Measurements from ENCODE around the gene INSIG1. TPM values are rescaled to one million over a fixed set of nuclear protein-coding genes. Genes with fewer than 3 reads are reported as not detected.

The INSIG1 gene
- total and polyA plus RNA-seq, 2 of the 4 experiments (the other 2 are of a cell fraction) = 19.0 to 26.0 TPM

- no peak overlapping the region for H4K91ac ChIP-seq (ENCODE audit: insufficient read depth, low read depth, low read length)
- H3K79me1 ChIP-seq (ENCODE audit: low read depth in 1 of 2, low read length in 2 of 2) = no peaks in the 10 kb centered on the region
These were observed 41.8 kb downstream of the INSIG1 start for GRCh38 chr7:155339474-155339873.

More at GRCh38 chr7:155339474-155339873, 41.8 kb downstream of the INSIG1 start:
- BruUV-seq (replicated peaks) = no TSS peak
- Histone ChIP-seq H3K27ac (ENCODE audit: insufficient read depth, low read length) (no peak overlapping the region), H3K18ac (ENCODE audit: low read depth, low read length) (no peak overlapping the region), H3K4ac (ENCODE audit: low read depth, low read length) (no peak overlapping the region), H2BK20ac (ENCODE audit: low read depth, low read length) (no peak overlapping the region), H3K9me3 (ENCODE audit: control insufficient read depth, insufficient read depth, low read length) (no peaks in the 10 kb centered on the region), H3K9ac (ENCODE audit: low read depth, low read length) (no peak overlapping the region), H3K14ac (replicated peaks; ENCODE audit: low read depth, low read length) (no peak overlapping the region), H4K5ac (ENCODE audit: low read depth, low read length) (no peak overlapping the region), H3K36me3 (ENCODE audit: control insufficient read depth, insufficient read depth, low read length) (no peaks in the 10 kb centered on the region), H4K20me1 (ENCODE audit: insufficient read depth, low read length) (no peaks in the 10 kb centered on the region), H2BK15ac (ENCODE audit: low read depth, low read length) (no peak overlapping the region), H3K4me1 (ENCODE audit: control insufficient read depth, insufficient read depth, low read length) (no peaks in the 10 kb centered on the region), H2BK5ac (ENCODE audit: low read depth, low read length, poor library complexity, severe bottlenecking) (no peak overlapping the region), H3K4me2 (ENCODE audit: low read depth, low read length) (no peak overlapping the region), H2BK120ac (ENCODE audit: low read depth, low read length) (no peak overlapping the region), H3K27me3 (ENCODE audit: control insufficient read depth, insufficient read depth, low read length) (peaks cover 10% of the 10 kb centered on the region), H4K8ac (ENCODE audit: low read depth in 2 of 2, low read length in 2 of 2) (no peak overlapping the region), H2AK9ac (replicated peaks; ENCODE audit: low read depth, low read length, poor library complexity) (no peak overlapping the region), H3K9me1 (ENCODE audit: insufficient read depth, low read length) (no peaks in the 10 kb centered on the region), H3K4me3 (ENCODE audit: insufficient read depth, low read depth, low read length) (no peak overlapping the region), H2AFZ (replicated peaks; ENCODE audit: low read length, poor library complexity) (no peak overlapping the region), H3K23ac (ENCODE audit: low read depth, low read length) (no peak overlapping the region), H2AK5ac (ENCODE audit: low read depth, low read length) (no peak overlapping the region), H3K56ac (ENCODE audit: extremely low read depth, insufficient read depth, low read length) (no peak overlapping the region)
- dilution Hi-C loops (cut with HindIII; ENCODE audit: low sequenced_read_pairs, unreplicated experiment) = no loop called here
- ChIA-PET POLR2A (ENCODE audit: unreplicated experiment) (no interaction called here), CTCF (no interaction called here)
- ATAC-seq (ENCODE audit: low read depth) = no peak
- DNase-seq = no peak
- in situ Hi-C loops (cut with MboI; ENCODE audit: low sequenced_read_pairs) = no loop called here
- TF ChIP-seq MAFK (IDR thresholded peaks at IDR 0.05; ENCODE audit: low read depth, low read length) (no peak), USF2 (IDR thresholded peaks at IDR 0.05; ENCODE audit: low read depth, low read length) (no peak), FOS (IDR thresholded peaks at IDR 0.05; ENCODE audit: low read depth, low read length) (no peak), SMC3 (IDR thresholded peaks at IDR 0.05; ENCODE audit: low read depth, low read length) (no peak), RFX5 (IDR thresholded peaks at IDR 0.05; ENCODE audit: low read depth, low read length) (no peak), ELK1 (IDR thresholded peaks at IDR 0.05; ENCODE audit: borderline replicate concordance, low read depth, low read length) (no peak), RAD21 (IDR thresholded peaks at IDR 0.05; ENCODE audit: low read length) (no peak)
- 42% methylated on average over 7 of the region's 17 CpGs; no CpG with 5 or more reads in 1 of the 2 experiments for WGBS, 2 experiments (ENCODE audit: extremely low coverage in 2 of 2, insufficient read length in 1 of 2)
- intact Hi-C loops (cut with micrococcal nuclease) = no loop called here

All from IMR-90 (cell line).